ENCODE data around the gene INO80C. TPM values are rescaled to one million over a fixed set of nuclear protein-coding genes. Genes with fewer than 3 reads are reported as not detected.

Gene INO80C
- total RNA-seq, 6 experiments from 2014 or later: 10.4 to 13.3 (median 12.1) TPM

DNA sequence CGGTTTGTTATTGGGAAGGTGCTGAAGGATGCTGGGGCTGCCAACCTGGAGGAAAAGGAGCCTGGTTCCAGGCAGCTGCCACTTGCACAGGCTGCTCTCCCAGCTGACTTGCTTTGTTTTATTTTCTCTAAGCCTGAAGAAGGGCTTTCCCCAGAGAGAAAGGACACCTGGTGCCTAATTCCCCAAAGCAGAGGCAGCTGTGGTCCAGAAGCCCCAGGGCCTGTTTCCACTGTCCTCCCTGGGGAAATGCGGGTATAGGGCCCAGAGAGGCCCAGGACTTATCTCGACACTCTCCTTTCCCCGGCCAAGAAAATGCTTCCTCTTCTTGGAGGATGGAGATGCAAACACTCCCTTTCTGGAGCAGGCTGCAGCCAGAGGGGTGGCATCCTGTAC is 30.1 kb downstream of the INO80C start:
- TF ChIP-seq, protein P1, sequence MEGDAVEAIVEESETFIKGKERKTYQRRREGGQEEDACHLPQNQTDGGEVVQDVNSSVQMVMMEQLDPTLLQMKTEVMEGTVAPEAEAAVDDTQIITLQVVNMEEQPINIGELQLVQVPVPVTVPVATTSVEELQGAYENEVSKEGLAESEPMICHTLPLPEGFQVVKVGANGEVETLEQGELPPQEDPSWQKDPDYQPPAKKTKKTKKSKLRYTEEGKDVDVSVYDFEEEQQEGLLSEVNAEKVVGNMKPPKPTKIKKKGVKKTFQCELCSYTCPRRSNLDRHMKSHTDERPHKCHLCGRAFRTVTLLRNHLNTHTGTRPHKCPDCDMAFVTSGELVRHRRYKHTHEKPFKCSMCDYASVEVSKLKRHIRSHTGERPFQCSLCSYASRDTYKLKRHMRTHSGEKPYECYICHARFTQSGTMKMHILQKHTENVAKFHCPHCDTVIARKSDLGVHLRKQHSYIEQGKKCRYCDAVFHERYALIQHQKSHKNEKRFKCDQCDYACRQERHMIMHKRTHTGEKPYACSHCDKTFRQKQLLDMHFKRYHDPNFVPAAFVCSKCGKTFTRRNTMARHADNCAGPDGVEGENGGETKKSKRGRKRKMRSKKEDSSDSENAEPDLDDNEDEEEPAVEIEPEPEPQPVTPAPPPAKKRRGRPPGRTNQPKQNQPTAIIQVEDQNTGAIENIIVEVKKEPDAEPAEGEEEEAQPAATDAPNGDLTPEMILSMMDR (IDR thresholded peaks at IDR 0.05): no peak
- H3K27ac Mint-ChIP-seq: no peak overlapping the region
- H3K4me3 Mint-ChIP-seq: no peak overlapping the region
- peaks cover 12% of the 10 kb centered on the region for H3K4me1 Mint-ChIP-seq (ENCODE audit: low read depth)
- H3K36me3 Mint-ChIP-seq (ENCODE audit: low read depth): no peaks in the 10 kb centered on the region; the same call in 1 of the 2 replicates
- DNase-seq: no peak
- H3K27me3 Mint-ChIP-seq (ENCODE audit: insufficient read depth): no peaks in the 10 kb centered on the region; the same call in 1 of the 2 replicates
- no peaks in the 10 kb centered on the region for H3K9me3 Mint-ChIP-seq

DNA sequence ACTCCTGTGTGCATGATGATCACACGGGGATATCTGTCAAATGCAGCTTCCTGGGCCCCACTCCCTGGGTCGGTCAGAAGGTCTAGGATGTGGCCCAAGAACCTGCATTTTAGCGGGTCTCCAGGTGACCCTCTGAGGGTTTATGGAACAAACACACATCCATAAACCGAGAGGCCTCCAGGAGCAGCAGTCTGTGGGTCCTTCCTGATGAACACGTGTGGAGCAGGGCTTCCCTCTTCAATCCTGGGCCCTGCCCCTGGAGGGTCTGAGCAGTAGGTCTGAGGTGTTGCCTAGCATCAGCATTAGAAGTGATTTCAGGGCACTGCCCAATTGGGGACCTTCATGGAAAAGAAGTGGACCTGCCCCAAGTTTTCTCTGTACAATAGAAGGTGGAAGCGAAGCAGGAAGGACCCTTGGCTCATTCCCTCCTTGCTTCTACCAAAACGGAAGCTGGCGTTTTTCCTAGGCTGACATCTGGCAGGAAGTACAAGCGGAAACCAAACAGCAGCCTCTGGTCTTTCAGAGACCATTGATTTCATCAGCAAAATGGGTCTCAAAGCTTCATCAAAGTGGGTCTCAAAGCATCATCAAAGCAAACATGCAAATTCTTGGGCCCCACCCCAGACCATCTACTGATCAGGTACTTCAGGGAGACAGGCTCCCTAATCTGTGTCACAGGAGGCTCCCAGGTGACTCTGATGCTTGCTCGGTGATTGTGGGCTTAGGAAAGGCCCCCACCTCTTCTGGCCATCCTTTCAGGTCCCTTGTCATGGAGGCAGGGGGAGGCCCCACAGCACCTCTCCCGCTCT is 30.7 kb downstream of the INO80C start:
- Mint-ChIP-seq H3K4me1 (ENCODE audit: low read depth) (peaks cover 12% of the 10 kb centered on the region), H3K4me3 (no peak overlapping the region), H3K36me3 (ENCODE audit: low read depth) (no peaks in the 10 kb centered on the region; the same call in 1 of the 2 replicates), H3K27me3 (ENCODE audit: insufficient read depth) (no peaks in the 10 kb centered on the region; the same call in 1 of the 2 replicates), H3K27ac (no peak overlapping the region), H3K9me3 (no peaks in the 10 kb centered on the region)
- TF ChIP-seq, protein P1 (IDR thresholded peaks at IDR 0.05): no peak
- no peak for DNase-seq

DNA sequence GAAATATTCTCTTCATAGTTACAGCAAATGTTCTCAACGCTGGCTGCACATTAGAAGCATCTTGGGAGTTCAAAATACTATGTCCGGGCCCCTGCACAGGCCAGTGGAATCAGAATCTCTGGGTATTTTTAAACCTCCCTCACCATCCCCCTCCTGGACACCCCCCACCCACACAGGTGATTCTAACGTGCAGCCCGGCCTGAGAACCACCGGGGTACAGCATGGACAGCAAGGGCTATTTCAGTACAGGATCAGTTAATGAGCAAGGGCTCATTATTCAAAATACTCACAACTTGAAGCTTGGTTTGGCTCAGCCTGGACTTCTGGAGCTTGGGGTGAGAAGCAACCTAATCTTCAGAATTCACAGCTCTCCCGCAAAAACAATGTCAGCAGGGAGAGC is 31.4 kb downstream of the INO80C start:
- no peaks in the 10 kb centered on the region; the same call in 1 of the 2 replicates for H3K27me3 Mint-ChIP-seq (ENCODE audit: insufficient read depth)
- H3K36me3 Mint-ChIP-seq (ENCODE audit: low read depth): no peaks in the 10 kb centered on the region; the same call in 1 of the 2 replicates
- no peak overlapping the region for H3K27ac Mint-ChIP-seq
- DNase-seq: no peak
- peaks cover 12% of the 10 kb centered on the region for H3K4me1 Mint-ChIP-seq (ENCODE audit: low read depth)
- H3K9me3 Mint-ChIP-seq: no peaks in the 10 kb centered on the region
- no peak overlapping the region for H3K4me3 Mint-ChIP-seq
- TF ChIP-seq, protein P1 (IDR thresholded peaks at IDR 0.05): no peak

DNA sequence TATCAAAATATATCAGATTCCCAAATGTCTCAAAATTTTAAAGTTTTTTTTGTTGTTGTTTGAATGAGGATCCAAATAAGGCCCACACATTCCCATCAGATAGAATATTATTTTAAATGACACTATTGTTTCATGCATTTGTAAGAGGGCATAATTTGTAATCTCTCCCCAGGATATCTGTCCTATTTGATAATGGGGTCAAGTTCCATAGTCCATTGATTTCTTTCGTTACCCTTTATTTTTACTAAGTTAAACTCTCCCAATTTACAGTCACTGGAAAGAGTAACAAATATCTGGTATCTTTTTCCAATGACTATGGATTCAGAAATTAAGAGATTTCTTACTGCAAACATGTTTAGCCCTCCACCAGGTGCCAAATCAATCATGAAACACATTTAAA is 32.4 kb downstream of the INO80C start:
- no peak for DNase-seq
- Mint-ChIP-seq H3K27ac (no peak overlapping the region), H3K4me1 (ENCODE audit: low read depth) (peaks cover 22% of the 10 kb centered on the region), H3K9me3 (no peaks in the 10 kb centered on the region), H3K36me3 (ENCODE audit: low read depth) (no peaks in the 10 kb centered on the region; the same call in 1 of the 2 replicates), H3K27me3 (ENCODE audit: insufficient read depth) (no peaks in the 10 kb centered on the region; the same call in 1 of the 2 replicates), H3K4me3 (no peak overlapping the region)
- TF ChIP-seq, protein P1 (IDR thresholded peaks at IDR 0.05): no peak

DNA sequence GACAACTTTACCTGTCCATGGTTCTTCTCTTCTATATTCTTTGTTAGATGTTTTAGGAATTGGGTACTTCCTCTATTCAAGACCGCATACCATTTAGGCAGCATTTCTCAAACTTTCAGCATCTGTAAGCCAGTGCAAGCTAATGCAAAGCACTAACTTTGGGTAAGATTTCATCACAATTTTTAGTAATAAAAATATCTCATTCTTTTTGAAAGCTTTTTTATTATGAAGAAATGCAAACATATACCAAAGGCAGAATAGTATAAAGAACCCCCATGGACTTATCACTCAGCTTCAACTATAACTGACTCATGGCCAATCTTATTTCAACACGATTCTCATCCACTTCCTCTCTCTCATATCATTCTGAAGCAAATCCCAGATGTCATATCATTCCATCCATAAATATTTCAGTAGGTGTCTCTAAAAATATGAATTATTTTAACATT is 32.9 kb downstream of the INO80C start:
- no peaks in the 10 kb centered on the region; the same call in 1 of the 2 replicates for H3K36me3 Mint-ChIP-seq (ENCODE audit: low read depth)
- H3K27me3 Mint-ChIP-seq (ENCODE audit: insufficient read depth): no peaks in the 10 kb centered on the region
- H3K4me3 Mint-ChIP-seq: no peak overlapping the region
- H3K9me3 Mint-ChIP-seq: no peaks in the 10 kb centered on the region
- H3K27ac Mint-ChIP-seq: no peak overlapping the region
- TF ChIP-seq, protein P1 (IDR thresholded peaks at IDR 0.05): no peak
- DNase-seq: no peak
- peaks cover 21% of the 10 kb centered on the region for H3K4me1 Mint-ChIP-seq (ENCODE audit: low read depth)

All from HFFc6 (cell line).